ENCODE results near the gene CRHR2.

Gene CRHR2

DNA sequence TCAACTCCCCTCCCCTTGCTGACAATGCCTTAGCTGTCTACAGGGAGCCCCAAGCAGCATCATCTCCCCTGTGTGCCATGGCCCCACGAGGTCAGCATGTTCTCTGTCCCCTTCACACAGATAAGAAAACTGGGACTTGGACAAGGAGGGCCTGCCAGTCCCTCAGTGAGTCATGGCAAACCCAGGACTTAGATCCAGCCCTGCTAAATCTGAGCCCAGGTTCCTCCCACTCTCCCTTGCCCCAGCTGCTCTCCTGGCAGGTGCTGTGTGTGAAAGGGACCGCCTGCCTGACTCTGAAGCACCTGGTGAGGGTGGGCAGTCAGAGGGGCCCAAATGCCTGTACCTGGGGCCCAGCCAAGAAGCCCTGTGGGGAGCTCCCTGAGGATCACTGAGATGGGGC lies 7.4 kb downstream of the CRHR2 start:
- DNase-seq, result no peak

DNA sequence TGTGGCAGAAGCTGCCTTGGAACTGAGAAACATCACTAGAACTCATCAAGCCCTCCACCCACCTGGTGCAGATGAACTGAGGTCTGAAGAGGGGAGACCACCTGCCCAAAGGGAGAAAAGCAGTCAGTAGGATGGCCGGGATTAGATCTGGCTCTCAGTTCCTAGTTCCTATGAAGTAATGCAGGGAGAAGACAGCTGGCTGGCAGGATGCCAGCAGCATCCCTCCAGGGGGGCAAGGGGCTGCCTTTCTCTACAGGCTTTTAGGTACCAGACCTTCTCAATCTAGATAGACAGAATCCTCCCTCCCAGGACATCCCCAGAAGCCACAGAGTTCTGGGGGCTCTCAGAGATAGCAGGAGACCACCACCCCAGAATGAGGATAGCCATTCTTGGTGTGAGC lies 7.8 kb downstream of the CRHR2 start:
- DNase-seq, result no peak

DNA sequence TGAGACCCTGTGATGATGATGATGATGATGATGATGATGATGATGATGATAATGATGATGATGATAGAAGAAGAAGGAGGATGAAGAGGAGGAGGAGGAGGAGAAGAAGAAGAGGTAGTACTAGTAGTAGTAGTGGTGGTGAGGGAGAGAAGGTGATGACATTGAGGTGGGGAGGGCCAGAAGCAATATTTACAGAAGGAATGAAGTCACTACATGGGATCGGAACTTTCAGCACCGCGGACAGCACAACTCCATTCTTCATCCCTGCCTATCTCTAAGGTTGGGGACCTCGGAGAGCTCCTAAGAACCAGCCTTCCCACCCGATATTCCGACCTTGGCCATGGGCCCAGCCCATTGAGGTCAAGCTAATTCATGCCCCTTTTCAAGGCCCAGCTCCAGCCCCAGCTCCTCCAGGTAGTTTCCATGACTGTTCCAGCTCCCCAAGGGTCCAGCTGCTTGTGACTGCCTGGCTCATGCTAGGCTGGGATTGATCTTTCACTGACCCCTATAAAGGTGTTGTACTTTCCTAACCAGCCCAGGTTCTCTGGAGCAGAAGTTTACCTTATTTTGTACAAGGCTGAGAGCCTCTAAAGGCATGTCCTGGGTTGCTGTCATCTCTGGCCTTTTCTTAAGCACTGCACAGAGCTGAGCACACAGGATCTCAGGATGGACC lies 10.3 kb downstream of the CRHR2 start:
- no peak for DNase-seq

DNA sequence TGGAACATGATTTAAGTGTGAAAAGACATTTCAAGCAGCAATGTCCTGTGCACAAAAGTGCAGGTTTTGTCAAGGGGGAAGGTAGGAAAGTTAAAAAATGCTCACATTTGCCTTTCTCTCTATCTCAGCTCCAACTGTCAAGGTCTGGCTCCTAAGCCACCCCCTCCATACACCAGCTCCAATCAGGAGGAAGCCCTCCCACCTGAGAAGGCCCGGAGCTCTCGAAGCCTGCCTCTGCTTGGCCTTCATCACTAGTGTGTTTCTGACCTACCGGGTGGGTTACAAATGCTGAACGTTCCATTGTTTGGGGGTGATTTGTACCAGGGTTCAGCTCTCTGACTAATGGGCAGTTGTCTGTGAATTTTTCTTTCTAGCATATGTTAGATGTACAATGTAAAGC lies 14.2 kb downstream of the CRHR2 start:
- DNase-seq, result no peak

DNA sequence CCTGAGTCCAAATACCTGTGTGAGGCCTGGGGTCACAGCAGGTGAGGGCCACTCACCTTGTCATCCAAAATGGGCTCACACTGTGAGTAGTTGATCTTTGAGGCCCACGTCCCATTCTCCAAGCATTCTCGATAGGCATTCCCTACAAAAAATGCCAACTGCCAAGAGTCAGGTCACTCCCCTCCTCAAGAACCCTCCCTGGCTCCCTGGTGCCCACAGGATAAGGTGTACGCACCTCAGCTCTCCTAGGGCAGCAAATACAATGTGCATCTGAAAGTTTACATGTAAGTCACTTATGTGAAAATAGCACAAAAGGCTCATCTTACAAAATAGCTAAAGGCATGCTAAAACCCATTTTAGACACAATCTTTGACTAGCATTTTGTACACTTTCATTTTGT lies 15.1 kb downstream of the CRHR2 start:
- DNase-seq, result no peak

DNA sequence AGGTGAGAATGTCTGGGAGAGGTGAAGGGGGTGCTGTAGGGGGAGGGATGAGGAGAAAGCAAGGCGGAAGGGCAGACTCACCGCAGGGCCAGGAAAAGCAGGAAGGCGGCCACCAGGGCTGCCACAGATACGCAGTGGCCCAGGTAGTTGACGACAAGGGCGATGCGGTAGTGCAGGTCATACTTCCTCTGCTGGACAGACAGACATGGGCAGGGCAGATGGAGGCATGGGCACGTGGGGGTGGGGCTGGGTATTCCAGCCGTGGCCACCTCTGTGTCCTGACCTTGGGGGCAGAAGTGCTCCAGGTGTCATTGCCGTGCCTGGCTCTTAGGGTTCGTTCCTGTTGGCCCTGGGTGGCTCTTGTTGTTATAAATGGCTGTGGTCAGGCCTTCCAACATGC lies 16.8 kb downstream of the CRHR2 start:
- DNase-seq, result no peak

DNA sequence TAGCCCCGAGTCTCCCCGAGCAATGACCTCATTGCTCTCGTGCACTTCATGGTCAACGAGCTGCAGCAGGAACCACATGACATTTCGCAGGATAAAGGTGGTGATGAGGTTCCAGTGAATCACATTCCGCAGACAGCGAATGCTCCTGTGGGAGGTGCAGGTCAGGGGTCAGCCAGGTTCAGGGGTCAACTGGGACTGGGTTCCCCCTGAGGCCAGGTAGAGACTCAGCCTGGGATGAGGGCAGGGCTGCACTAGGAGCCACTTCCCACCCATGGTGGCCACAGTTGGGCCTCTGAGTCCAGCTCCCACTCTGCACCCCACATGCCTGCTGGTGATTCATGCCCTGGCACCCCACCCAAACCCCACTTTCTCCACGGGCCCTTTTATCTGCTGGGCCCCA lies 17.2 kb downstream of the CRHR2 start:
- DNase-seq, result no peak

DNA sequence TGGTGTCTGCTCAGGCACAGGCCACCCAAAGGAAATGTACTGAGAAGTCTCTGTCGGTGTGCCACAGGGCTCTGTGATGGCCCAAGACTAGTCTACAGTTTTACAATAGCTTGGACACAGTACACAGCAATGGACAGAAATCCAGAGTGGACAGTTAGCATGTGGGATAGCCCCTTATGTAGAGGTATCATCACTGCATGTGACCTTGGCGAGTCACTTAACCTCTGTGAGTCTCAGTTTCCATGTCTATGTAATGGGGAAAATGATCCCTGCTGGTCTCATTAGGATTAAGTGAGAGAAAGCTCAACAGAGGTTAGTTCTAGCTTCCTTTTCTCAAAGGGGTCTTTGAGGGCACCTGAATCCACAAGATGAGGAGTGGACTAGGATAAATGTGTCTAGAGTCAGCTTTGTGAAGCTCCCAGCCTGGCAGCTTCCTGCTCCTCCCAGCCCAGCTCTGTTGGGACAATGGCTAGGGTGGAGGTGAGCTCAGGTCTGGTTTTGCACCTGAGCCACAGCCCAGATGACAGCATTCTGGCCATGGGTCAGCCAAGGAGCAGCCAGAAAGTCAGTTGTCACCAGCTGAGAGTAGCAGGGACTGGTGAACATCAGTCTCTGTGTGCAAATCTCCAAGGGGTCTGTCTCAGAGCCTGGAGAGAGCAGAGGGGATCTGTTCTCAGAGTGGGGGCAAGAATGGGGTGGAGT lies 17.9 kb downstream of the CRHR2 start:
- DNase-seq, result no peak

DNA sequence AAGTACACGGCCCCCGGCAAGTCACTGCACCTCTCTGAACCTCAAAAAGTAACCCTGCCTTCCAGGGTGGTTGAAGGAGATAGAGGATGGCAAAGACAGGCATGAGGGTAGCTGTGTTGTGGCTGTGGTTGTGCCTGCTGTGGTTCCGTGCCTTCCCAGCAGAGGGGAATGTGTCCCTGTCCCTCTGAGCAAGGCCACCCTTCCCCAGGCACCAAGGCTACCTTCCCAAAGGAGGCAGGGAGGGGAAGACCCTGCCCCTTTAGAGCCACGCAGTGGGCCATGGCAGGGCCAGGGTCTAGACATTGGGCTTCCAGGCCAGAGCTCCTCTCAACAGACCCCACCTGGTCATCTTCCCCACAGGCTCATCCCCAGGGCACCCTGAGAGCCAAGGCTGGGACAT lies 18.8 kb downstream of the CRHR2 start:
- no peak for DNase-seq

DNA sequence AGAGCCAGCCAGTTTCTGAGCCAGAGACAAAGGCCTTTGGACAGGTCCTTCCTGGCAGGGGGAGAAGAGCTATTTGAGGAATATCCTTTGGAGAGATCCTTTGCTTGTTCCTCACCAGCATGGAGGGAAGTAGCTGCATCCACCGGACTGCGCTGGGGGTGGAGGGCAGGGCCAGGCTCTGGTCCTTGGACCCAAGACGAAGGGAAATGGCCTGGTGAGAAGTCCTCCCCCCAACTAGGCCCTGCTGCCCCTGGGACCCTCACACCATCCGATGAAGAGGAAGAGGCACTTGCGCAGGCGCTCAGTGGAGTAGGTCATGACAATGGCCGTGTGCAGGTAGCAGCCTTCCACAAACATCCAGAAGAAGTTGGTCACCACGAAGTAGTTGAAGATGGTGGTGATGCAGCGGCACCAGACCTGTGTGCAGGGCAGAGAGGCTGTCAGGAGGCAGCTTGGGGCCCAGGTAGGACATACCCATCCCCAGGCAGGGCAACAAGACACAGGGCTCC lies 19.8 kb downstream of the CRHR2 start:
- DNase-seq, result no peak

DNA sequence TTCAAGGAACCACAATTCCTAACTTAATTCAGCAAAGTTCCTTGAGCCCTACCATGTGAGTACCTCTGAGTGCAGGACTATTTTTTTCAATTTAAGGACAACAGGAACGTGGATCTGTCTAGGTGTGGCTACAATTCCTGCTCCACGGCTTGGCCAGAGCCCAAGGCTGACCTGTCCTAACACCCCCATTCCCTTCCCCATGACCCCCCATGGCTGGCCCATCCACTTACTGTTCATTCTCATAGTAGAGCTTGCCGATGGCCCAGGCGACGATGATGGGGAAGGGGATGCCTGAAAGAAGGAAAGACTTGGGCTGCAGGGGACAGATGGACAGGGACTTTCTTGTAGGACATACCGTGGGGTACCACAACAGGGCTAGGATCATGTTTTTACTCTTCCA lies 20.3 kb downstream of the CRHR2 start:
- DNase-seq, result no peak

DNA sequence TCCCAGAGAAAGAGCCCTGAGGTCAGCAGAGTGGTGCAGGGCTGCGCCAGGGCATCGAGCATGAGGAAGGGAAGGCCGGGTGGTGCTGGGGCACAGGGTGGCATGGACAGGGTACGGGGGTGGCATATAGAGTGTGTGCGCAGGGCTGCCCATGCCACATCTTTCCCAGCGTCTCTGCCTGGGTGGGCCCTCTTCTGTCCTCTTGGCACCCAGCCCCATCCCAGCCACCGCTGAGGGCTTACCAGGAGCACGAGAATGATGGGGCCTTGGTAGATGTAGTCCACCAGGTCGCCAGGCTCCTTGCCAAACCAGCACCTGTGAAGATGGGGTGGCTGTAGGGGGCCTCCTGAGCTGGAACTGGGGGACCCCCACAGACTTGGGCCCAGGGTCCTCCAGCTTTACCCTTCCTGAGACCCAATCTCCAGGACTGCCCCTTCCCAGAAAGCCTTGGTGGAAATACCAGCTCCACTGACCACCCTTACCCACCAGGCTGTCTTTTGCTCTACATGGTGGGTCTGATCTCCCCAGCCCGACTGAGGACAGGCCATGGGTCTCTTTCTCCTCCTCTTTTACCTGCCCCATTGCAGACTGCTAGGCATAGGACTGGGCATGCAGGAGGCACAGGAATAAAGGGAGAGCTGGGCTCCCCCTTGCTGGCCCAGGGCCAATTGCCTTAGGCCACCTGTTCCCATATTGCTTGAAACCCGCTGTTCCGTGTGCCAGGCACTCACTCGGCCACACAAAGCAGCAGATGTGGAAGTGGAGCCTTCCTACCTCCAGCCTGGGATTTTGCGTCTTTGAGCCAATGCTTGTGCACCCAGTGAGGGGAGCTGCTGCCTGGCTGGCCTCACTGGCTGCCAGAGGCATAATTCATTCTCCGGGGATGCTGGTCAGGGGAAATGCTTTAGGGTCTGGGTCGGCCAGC lies 21.7 kb downstream of the CRHR2 start:
- no peak for DNase-seq

DNA sequence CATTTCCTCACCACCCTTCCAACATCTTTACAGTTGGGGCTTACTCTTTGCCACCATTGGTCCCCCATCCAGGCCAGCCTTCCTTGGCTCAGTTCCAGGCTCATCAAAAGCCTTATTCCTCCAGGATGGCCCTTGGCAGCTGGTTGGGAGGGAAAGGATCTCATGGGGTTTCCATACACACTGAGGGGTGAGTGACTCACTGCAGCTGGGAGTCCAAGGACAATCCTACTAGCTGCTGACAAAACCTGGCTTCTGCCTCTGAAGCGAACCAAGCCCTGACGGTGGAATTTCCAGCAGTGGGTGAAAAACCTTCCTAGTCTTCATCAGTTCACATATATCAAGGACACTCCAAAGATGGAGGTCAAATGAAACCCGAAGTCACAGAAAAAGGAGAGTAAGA lies 22.9 kb downstream of the CRHR2 start:
- no peak for DNase-seq

DNA sequence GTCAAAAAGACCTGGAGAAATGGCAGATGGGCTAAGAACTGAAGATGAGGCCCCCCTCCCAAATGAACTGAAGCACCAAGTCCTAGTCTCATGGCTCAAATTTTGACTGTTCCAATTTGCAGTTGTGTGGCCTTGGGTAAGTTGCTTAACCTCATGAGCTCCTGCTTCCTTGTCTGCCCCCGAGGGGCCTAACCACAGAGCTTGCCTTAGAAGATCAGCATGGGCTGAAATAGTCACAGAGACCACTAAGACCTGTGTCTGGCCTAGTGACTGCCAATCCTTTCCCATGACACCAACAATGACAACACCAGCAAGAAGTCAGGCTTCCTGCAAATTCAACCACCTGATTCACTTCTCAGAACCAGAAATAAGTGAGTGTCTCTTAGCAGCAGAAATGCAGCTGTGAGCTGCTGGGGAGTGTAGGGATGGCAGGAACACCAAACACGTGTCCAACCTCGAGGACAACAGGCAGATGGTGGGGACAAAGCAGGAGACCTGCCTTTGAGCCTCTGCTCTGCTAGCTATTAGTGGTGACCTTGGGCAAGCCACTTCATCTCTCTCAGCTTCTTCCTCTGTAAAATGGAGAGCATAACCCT lies 23.7 kb downstream of the CRHR2 start:
- no peak for DNase-seq

DNA sequence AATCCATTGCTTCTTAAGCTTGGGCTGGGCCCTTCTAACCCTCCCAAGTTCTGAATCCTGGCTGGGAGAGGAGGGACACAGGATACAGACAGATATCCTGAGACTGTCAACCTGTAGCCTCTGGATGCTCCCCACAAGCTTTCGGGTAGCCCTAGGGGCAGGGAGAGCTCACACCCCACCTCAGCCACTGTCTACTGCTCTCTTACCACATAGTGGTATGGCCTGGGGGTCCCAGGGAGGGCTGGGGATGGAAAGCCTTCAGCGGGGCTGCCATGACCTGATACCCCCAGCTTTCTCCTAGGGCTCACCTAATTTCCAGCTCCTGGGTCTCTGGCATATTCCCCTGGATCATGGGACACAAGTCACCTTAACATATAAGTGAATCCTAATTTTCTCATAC lies 25.1 kb downstream of the CRHR2 start:
- no peak for DNase-seq

DNA sequence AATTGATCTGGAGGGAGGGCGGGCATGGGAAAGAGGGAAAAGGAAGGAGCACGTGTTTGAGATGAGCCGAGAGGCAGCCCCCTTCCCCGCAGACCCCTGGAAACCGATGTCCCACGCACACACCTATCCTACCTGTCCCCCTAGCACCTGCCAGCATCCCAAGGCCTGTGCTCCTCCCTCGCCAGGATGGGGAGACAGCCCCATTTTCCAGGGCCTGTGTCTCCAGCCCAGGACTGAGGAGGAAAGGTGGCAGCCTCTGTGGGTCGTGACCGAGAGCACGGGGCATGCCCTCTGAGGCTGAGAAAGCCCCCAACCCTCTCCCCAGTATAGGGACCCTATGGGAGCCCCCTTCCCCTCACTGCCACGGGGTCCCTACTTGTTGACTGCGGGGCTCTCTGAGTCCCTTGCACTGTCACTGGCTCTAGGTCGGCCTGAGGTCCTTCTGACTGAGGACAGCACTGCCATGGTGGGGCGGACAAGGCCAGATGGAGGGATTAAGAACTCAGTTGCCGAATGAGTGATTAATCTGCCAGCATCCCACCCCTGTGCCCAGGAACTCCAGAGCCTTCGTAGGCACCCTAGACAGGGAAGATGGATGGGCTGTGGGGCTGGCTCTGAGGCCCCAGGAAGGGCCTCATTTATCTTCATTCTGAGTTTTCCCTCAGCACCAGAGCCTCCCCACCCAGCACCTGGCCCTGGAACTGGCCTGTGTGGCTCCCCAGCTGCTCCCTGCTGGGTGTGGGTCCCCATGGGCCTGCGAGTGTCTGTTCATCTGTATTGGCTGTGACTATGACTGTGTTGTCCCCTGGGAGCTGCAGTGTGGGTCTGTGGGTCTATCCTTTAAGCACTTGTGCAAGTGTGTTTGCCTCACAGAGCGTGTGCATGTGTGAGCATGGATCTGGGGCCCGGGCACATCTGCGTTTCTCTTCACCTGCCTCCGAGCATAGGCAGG lies 26.0 kb downstream of the CRHR2 start:
- DNase-seq, result no peak

DNA sequence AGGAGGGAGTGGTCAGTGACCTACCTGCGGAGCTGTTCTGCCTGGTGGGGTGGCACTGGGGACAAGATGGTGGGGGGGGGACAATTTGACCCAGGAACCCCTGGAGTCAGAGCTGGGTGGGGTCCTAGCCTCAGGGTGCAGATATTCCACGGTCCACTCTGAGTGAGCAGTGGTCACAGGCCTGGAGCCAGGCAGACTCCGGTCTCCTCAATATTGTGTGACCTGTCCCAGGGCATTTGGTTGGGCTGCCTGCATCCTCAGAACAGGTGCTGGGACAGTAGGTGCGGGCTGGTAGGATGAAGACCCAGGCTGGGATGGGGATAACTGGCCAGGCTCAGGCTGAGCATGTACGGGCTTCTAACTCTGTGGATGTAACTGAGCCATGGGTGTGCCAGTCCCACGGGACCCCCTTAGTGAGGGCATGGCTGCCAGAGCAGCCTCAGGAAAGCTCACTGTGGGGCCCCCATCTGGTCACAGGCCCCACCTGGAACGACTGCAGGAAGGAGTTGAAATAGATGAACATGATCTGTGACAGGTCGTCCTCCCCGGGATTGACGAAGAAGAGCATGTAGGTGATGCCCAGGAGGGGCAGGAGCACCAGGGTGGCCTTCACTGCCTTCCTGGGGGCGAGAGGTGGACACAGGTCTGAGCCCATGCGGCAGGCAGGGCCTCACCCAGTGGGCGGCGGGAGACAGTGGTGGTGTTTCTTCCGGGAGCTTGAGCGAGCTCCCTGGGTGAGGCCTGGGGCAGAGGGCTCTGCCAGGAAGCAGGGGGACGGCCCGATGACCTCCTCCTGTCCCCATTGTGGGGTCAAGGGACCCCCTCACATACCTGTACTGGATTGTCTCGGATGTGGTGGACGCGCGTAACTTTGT lies 26.9 kb downstream of the CRHR2 start:
- DNase-seq, result no peak

DNA sequence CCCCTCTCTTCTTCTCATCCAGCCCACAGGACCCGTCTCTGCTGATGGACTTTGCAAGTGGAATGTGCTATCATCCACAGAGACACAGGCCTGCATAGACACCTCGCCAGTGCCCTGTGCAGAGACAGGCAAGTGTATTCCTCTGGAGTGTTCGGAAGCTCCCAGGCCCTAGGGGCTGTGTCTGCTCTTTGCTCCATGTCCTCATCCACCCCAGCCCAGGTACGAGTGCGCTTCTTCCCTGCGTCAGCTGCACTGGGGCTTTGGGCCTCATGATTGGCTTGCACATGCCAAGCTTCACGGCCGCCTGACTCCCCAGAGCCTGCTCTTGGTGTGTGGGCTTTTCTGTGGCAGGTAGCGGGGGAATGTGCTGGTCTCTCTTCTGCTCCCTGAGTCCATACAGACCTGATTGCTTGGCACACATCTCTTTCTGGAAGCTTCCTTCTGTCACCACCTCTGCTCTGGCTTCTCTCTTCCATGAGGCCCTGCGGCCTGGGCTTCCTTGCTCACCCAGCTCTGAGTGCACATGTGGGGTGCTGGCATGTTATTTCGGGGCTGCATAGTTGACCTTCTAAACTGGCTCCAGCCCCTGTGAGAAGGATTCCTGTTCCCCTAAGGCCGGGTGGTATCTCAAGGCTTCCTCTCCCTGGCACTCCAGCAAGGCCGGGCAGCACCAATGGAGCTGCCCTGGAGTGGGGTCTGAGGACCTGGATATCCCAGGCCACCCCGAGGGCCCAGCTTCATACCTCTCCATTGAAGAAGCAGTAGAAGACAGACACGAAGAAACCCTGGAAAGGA lies 27.8 kb downstream of the CRHR2 start:
- DNase-seq, result no peak

DNA sequence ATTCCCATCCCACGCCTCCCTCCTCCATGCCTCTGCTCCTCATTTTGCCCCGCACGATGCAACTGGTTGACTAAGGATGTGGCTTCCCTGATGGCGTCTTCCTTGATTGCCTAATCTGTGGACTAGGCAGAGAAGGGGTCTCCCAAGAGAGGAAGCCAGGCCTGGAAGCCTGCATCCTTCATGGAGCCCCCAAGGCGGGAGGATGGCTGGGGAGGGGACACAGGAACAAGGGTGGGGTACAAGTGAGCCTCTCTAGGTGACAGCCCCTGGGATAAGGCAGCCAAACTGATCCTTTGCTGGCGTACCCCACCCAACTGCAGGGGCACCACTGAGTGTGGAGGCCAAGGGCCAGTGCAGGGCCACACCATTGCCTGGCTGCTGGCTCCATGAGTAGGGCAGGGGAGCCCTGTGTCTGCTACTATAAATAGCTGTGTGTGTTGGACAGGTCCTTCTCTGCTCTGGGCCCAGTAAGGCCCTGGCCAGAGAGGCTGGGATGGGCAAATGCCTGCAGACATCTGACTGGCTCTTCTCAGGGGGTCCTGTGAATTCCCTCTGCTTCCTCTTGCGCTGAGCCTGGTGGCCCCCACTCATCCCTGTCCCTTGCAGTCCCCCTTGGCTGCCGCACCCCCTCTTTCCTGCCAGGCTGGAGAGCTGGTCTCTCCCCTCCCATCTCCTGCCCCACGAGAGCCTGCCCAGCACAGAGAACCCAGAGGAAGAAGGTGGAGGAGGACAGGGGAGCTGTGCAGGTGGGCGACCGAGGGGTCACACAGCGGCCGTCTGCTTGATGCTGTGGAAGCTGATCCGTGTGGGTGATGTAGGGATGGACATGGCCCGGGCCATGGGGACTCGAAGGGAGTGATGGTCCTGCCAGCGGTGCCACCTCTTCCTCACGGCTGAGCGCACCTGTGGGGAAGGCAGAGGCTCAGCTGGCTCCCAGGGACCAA lies 29.3 kb downstream of the CRHR2 start:
- DNase-seq, result no peak

Data from inflammatory macrophage treated with lipopolysaccharide for 4 hours (primary cell).